GM18499 (cell line): ENCODE results near the gene DNAJC1.
"Not testable (repeated sequence)": the region's sequence is repeated elsewhere in the genome, so short reads cannot be mapped to it uniquely, and the experiment has no call there.

Experiments used
- ATAC-seq: cut with Tn5 transposase; IDR thresholded peaks from one replicate; pipeline ENCODE4 v1.9.1; 2021; ENCODE audit warnings: moderate number of reproducible peaks; ENCODE audit not compliant: insufficient read depth, unreplicated experiment

Gene DNAJC1

GRCh38 chr10:21746118-21746517, 257.4 kb downstream of the DNAJC1 start:
- ATAC-seq: no peak

GRCh38 chr10:21744223-21744622, 259.3 kb downstream of the DNAJC1 start:
- ATAC-seq: no peak

DNA sequence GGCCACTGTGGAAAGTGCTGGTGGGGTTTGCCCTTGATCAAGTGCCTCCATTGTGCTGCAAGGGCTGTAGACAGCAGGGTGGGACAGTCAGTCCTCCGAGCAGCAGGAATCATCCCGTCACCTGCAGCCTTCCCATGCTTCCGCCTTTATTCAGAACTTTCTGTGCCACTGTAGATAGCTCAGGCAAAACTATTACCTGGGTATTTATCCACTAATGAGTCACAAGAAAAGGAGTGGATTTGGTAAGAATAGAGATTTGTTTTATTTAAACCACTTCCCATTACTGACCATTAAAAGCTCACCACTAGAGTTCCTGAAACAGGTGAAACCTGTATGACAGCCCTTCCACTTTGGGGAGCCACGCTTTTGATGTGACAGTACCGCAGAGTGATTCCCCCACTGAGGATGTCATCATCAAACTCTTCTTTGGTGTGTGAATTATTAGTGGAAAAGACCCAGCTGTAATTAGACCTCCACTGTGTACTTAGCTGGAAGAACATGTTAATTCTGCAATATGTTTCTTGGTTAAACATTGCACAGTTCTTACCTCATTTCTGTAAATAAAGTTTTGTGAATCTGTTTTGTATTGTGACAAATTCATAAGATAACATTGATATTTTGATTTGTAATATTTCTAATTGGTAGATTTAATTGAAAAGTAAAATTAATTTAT, 260.7 kb downstream of the DNAJC1 start:
- no peak for ATAC-seq

GRCh38 chr10:21740989-21741388, 262.5 kb downstream of the DNAJC1 start:
- no peak for ATAC-seq

DNA sequence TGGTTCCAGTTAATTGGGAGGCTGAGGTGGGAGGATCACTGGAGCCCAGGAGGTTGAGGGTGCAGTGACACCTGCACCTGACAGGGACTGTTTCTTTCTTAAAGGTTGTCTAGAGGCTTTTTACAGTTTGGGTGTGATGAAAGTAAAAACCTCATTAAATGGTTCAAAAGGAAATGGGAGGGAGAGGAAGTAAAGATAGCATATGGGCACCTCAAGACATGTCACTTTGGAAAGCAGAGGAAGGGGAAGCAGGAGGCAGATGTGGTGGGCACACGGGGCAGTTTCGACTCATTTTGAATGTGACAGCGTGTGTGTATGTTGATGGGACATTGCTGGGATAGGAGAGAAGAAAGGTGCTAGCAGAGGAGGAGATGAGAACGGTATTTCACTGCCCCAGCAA, 266.4 kb downstream of the DNAJC1 start:
- no peak for ATAC-seq

GRCh38 chr10:21733710-21734109, 269.8 kb downstream of the DNAJC1 start:
- ATAC-seq: no peak

GRCh38 chr10:21732067-21732772, 271.3 kb downstream of the DNAJC1 start:
- ATAC-seq: peak; percentile 68

GRCh38 chr10:21728618-21729017, 274.9 kb downstream of the DNAJC1 start:
- ATAC-seq: no peak

- no peak for ATAC-seq
These were observed 275.9 kb downstream of the DNAJC1 start for GRCh38 chr10:21727452-21728168.

DNA sequence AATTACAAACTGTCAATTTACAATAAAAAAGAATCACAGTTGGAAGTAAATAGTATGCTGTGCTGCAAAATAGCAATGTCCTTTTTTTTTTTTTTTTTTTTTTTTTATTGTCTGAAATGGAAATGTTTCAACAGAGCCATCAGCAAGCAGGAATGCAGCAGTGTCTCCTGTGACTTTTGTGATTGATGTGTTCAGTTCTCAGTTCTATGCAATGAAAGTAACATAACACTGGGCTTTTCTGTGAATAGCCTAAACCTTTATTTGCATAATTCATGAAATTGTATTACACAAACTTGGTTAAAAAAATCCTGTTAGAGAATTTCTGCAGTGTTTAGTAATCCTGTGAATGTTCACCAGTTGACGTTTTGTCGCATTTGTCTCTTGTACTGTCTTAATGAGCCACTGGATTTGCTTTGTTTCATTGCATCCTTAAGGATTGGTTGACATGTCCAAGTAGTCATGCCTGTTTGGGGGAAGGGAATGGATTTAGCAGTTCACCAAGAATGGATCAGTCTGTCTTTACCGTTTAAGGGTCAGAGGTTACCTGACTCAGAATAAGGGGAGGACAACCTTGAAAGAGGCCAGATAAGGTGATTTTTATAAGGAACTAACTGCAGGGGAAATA, 276.8 kb downstream of the DNAJC1 start:
- no peak for ATAC-seq

DNA sequence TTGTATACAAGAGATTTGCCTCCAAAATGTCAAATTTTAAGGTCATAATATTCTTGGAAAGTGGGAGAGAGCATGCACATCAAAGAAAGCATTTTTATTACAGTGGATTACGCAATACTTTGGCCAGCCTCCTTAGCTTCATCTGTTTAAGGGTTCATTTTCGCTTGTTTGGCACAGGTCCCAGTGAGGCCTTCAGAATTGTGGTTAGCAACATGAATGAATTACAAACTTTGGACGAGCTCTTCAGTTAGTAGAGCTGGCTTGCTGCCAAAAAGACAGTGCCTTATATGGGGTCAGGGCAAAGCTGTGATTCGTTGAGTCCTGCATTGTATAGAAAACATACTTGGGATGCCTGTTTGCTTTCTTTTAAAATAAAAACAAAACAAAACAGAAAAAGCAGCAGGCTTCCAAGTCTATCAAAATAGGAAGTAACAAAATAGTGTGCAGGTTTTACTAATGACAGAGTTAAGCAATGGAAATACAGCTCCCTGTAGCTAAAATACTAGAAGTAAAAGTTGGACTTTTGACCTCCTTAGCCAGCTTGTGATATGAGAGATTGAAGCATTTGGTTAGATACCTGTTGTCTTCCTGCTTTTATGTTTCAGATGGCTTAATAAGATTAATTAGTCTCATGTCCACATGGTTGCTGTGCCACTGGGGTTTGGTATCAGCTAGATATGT, 278.7 kb downstream of the DNAJC1 start:
- ATAC-seq: peak; percentile 70

- ATAC-seq: no peak
These were observed 279.4 kb downstream of the DNAJC1 start for GRCh38 chr10:21724020-21724589.

DNA sequence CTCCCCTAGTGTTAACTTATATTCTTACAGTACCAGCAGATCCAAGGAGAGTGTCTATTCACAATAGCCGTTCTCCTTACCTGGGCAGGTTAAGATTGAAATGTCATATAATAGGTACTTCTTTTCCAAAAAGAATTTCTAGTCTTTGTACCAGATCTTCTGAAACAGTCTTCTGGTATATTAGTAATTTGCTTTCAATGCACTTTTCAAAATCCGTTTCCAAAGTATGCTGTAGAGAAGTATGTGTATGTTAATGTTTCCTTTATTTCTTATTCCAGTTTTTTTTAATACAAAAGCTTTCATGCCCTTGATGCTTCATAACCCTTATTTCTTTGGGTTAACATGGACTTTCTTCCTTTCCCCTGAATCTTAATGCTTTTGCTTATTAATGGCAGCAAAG, 281.3 kb downstream of the DNAJC1 start:
- ATAC-seq: no peak

GRCh38 chr10:21721000-21721665, 282.4 kb downstream of the DNAJC1 start:
- no peak for ATAC-seq

DNA sequence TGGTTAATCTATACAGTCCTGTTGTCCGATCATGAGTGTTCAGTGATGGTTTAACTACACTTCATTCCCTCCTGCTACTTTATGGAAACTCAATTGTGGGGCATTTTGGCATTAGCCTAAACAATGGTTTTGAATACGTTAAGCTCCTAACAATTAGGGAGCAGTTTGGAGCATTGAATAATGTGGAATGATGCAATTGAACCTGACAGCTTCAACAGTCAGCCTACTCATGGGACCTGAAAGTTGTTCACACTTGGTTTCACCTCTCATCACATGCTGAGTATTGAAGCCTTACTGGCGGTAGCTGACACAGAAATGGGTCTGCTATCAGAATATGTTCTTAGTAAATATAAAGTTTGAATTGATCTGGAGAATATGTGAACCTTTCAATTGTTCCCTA, 283.4 kb downstream of the DNAJC1 start:
- no peak for ATAC-seq

DNA sequence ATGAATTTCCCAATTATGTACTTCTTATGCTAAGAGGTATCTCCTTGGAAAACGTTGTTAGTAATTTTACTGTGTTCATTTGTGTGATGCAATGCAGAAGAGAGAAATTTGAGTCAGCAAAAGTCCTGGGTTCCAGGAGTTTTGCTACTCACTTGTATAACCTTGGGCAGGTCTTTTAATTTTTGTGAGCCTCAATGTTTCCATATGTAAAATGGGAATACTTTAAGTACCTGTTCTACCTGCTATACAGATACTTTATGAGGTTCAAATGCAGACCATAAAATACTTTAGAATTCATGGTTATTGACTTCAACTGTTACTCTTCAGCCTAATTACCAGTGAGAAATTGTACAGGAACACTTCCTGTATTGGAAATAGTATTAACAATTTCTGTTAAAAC, 284.0 kb downstream of the DNAJC1 start:
- ATAC-seq: no peak

GRCh38 chr10:21717437-21718054, 286.0 kb downstream of the DNAJC1 start:
- not testable (repeated sequence) for ATAC-seq

GRCh38 chr10:21715531-21716195, 287.9 kb downstream of the DNAJC1 start:
- ATAC-seq: no peak

- ATAC-seq: no peak
These were observed 290.6 kb downstream of the DNAJC1 start for GRCh38 chr10:21712975-21713374.
